CD4-positive, alpha-beta T cell treated with Interleukin-15 for 4 hours (primary cell): ENCODE results near the gene MAB21L3.

Experiments used
- DNase-seq: peaks from one replicate; pipeline ENCODE4 v3.0.0-alpha.2; 2020; ENCODE audit warnings: low spot score

Gene MAB21L3

DNA sequence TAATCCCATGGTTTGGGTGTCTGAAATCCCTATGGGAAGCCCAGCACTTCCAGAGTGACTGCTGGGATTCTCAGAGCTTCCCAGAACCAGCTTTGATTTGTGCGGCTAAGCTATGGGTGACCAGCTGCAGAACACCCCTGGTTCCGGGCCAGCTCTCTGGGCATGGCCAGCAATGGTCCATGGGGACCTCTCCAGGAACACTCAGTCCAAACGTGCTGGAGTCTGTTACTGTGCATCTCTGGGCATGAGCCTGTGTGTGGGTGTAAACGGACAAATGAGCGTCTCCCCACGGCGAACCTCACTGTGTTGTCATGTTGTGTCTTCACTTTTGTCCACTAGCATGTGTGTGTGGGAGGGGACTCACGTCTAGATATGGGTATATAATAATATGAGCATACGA, 54.4 kb downstream of the MAB21L3 start:
- no peak for DNase-seq

DNA sequence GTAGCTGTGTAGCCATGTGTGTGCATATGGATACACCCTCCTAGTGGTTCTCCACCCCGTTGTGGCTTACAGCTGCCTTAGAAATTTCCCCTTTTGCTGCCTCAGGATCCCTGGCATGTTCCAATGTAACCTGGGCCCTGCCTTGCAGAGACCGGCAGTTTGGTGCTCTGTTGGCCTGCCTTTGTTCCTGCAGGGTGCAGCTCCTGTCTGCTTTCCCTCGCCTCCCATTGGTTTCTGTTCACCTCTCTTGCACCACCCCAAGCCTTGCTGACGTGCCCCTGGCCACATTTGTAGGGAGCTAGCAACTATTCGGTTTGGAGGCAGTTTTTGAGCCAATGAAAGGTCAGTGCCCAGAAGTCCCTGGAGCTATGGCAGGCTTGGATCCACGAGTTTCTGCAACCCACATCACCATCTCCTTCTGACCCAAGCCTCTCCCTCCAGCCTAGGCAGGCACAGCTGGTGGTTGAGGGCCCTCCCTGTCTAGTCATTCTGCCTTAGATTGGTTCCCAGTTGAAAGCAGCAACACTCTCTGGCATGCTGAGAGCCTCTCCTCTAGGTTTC, 54.9 kb downstream of the MAB21L3 start:
- no peak for DNase-seq

DNA sequence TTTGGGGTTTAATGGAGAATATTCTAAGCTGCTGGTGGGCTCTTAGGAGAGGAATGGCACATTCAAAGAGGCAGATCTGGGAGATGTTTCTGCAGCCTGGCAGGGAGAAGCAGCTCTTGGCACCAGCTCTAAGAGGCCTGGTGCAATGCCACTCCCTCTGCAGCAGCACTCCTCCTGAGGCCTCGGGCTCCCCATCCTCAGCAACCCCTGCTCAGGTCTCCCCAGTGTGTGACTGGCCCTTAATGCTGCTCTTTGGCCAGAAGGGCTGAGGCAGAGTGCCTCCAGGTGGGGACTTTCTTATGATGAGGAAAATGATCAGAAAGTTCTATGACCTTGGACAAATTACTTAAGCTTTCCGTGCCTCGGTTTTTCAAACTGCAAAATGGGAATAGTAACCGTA, 55.5 kb downstream of the MAB21L3 start:
- DNase-seq, result no peak

DNA sequence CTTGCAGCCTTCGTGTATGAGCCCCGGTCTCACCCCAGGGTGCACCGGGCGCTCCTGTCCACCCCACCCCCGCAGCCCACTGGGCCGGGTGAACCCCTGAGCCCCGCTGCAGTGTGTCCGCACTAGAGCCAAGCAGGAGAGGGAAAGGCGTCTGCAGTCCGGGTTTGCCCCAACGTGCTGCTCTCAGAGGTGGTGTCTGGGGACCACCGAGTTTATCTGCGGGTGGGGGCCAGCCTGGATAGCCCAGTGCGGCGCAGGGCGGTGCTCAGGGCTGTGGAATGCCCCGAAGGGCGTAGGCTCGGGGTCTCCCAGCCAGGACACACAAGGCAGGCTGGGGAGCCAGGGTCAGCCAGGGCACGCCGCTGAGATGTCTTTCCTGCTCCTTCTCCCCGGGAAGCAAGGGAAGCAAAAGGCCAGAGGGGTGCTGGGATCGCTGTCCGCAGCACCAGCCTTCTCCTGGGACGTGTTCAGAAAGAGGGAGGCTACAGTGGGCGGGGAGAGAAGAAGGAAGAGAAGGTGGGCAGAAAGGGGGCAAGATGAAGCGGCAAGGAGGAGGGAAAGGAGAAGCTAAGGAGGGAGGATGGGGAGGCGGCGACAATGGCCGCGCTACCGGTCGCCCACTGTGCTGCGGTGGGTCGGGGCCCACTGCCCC, 56.6 kb downstream of the MAB21L3 start:
- no peak for DNase-seq

DNA sequence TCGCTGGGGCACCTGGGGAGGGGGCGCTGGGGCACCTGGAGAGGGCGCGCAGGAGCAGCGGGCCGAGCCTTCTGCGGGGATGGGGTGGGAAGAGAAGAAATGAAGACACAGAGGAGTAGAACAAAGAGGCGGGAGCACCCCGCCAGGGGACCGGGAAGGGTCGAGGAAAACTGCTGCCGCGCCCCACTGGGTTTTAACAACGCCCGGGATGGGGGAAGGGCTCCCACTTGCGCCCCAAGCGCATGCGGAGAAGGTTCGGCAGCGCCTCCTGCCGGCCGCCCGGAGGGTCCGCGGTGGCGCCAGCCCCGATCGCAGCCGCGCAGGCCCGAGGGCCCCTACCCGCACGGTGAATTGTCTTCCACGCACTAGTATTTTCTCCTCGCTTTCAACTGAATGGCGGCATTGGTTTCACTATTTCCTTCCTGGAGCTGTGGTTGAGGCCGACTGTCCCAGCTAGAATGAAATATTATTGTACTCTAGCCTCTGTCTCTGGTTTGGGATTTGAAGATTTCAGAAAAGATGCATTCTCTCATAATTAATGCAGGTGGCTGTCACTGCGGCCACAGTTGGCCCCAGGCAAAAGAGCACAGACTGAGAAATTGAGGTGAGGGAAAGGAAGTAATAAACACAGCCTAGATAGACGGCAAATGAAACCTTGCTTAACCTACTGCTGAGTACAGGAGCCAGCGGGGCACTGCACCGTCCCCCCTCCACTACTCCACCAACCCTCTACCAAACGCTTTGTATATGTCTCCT, 57.3 kb downstream of the MAB21L3 start:
- peak; percentile 83 for DNase-seq

DNA sequence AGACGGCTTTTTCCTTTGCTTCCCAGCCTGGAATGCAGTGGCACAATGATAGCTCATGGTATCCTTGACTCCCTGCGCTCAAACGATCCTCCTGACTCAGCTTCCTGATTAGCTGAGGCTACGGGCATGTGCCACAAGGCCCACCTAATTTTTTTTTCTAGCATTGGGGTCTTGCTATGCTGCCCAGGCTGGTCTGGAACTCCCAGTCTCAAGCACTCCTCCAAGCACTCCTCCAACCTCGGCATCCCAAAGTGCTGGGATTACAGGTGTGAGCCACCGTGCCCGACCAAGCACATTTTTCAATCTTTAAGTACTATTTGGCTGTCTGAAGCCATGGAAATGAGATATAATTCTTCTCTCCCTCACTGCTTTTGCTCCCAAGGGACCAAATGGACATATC, 58.7 kb downstream of the MAB21L3 start:
- no peak for DNase-seq

DNA sequence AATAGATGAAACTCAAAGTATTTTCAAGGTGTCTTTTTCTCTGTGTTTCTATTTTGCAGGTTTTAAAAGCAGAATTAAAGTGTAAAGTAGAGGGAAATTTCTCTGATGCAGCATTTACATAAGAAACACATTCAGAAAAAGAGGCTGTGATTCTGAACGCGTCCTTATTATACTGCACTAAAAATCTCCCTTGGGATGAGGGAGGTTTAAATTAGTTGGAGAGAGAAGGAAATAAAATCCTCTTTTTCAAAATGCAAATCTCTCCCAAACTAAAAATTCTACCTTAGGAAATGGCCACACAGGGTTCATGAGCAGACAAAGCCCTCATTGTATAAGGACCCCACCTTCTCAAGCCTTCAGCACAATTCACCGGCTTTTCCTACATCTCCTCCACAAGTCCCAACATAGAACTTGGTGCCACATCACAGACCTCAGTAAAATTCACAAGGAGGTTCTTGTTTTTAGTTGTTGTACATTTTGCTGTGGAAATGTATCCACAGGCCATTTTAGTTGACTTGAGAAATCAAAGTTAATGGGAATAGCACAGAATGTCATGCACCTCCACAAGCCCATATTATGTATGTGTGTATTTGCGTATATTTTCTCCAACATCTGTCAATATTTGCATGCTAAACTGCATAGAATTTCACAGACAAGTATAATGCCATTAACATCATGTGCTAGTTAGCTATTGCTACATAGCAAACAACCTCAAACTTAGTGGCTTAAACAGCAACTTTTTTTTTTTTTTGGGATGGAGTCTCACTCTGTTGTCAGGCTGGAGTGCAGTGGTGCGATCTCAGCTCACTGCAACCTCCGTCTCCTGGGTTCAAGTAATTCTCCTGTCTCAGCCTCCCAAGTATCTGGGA, 59.8 kb downstream of the MAB21L3 start:
- no peak for DNase-seq

DNA sequence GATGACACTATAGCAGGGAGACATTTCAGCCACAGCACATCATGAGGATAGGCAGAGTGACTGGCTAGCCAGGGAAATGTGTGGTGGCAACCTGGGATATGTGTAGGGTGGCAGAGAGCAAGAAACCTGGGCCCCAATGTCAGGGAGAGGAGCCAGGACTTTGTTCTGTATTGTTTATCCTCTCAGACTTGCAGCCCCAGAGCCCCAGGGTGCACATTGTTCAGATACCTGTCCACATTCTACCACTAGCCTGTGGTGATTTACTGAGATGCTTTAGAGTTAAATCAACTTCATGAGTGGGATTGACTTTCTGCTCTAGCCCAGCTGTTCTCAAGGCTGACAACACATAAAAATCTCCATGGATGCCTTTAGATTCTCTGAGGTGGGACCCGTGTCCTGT, 61.5 kb downstream of the MAB21L3 start:
- no peak for DNase-seq

DNA sequence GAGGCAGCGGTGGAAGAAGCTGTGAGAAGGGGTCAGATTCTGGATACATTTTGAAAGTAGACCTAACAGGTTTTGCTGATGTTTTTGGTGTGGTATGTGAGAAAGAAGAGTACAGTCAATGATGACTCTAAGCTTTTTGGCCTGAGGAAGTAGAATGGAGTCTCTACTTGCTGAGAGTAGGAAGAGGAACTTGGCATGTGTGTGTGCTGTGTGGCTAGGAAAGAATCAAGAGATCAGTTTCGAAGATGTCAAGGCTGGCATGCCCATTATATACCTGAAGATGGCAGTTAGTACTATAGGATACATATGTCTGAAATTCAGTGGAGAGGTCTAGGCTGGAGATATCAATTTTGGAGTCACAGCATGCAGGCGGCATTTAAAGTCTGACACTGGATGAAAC, 64.4 kb downstream of the MAB21L3 start:
- no peak for DNase-seq

DNA sequence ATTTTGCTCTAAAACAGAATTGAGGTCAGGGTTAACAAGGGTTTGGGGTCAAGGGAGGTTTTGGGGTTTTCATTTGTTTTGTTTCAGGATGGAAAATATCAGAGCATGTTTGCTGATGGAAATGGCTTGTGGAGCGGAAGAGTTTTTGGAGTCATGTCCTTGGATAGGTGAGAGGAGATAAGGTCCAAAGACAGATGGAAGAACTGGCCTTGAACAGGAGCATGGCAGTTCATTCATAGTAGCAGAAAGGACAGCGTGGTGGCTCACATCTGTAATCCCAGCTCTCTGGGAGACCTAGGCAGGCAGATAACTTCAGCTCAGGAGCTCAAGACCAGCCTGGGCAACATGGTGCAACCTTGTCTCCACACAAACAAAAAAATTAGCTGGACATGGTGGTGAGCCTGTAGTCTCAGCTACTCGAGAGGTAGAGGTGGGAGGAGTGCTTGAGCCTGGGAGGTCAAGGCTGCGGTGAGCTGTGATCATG, 65.1 kb downstream of the MAB21L3 start:
- no peak for DNase-seq

DNA sequence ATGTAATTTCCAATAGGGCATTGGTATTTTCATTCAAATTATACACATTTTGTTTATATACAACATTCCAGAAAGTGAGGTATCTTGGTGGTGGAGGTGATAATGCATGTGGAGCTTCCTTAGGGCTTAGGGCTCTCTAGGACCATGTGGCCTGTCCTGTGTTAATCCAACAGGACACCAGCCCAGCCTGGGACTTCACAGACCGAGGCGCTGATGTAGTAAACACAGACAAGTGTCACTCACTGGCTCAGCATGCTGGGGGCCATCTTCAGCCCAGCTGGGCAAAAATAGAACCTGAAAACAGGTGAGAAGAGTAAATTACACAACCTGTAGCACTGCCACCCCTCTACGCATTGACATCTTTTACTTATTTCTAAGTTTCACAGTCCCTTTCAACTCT, 66.7 kb downstream of the MAB21L3 start:
- DNase-seq, result no peak

DNA sequence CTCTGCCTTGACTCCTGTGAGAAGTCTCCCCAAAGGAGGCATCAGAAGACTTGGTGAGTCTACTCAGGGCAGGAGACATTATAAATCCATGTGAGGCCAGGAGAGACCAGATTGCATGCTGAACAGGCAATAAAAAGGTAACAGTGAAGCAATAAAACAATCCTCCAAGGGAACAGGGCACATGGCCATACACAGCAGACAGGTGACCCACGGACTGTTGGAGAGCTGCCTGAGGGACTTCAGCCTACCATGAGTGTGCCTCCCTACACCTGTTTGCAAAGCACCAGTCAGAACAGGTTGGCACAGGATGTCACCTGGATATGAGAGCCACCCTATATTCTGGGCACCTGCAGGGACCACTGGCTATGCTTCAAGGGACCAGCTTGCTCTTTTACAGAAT, 67.6 kb downstream of the MAB21L3 start:
- DNase-seq, result no peak

DNA sequence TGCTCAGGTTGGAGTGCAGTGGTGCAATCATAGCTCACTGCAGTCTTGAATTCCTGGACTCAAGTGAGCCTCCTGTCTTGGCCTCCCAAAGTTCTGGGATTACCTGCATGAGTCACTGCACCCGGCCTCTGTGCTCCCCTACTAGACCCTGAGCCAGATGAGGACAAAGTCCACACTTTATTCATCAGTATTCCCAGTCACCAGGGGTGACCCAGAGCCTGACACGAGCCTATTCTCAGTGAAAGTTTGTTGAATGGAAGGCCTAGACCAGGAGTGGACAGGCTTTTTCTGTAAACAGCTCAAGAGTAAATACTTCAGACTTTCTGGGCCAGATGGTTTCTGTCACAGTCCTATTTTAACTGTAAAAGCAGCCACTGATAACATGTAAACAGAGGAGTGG, 68.2 kb downstream of the MAB21L3 start:
- no peak for DNase-seq

DNA sequence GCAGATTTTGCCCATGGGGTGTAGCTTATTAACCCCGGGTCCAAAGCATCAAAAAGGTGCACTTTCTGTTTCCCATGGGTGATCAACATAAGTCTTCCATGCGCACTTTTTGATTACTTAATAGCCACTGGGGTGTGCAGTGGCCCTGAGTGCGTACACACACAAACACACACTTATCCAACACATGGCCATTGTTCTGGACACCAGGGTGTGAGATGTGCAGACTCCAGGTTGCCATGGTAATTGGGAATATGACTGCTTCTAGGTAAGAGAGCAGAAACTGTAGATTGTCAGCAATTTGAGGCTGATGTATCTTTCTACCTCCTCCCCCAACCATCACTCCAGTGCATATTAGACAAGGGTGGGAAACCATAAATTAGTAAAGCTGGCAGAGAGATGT, 68.8 kb downstream of the MAB21L3 start:
- no peak for DNase-seq

DNA sequence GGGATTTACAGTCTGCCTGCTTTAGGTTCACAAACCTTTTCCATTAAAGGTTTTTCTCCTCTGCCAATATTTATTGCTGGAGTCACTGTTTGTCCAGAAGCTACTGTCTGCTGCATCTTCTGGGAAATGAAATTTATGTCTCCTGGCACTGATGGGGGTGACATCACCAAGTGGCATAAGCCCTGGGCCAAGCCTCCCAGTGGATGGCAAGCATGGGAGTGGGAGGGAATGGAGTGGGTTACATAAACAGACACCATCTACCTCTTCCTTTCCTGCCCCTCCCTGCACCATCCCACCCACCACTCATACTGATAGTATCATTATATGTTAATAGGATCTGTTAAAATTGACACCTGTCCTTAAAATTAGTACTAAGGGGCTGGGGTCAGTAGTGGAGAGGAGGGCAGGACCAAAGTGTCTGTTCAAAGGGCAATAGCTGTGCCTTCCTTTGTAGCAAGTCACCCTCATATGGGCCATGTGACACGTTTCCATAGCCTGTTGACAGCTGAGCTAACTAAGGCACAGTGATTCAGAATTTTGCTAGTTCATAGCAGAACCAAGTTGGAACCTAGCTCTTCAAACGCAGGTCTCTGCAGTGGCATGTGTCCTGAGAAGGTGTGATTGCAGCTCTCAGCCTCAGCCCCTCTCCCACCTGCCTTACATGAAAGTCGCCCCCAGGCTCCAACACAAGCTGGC, 71.0 kb downstream of the MAB21L3 start:
- no peak for DNase-seq
